ENCODE results near the gene TTC36. TPM values are rescaled to one million over a fixed set of nuclear protein-coding genes. Genes with fewer than 3 reads are reported as not detected.

The TTC36 gene
- total RNA-seq, 3 donors from 2014 or later: 0.84 to 1.1 (median 1.1) TPM

DNA sequence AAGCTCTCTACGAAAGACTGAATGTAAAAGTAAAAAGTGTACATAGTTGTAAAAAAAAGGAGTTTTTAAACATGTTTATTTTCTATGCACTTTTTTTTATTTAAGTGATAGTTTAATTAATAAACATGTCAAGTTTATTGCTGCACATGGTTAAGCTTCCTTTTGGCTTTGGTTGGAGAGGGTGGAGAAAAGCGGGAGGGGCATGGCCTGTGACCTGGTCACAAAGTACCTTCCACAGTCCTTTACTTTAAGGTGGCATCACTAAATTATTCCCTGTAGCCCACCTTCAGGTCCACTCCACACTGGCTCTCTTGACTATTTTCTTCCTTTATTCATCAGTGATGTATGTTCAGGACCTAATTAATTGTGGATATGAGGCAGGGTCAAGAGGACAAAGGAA is 586 bp upstream of the TTC36 start:
- ATAC-seq (no peak), DNase-seq (no peak)
- Mint-ChIP-seq H3K27me3 (ENCODE audit: low read depth) (no peaks in the 10 kb centered on the region), H3K36me3 (ENCODE audit: insufficient read depth) (peaks cover 7% of the 10 kb centered on the region), H3K4me1 (ENCODE audit: low read depth) (peaks cover 23% of the 10 kb centered on the region), H3K4me3 (no peak overlapping the region), H3K9me3 (no peaks in the 10 kb centered on the region)

DNA sequence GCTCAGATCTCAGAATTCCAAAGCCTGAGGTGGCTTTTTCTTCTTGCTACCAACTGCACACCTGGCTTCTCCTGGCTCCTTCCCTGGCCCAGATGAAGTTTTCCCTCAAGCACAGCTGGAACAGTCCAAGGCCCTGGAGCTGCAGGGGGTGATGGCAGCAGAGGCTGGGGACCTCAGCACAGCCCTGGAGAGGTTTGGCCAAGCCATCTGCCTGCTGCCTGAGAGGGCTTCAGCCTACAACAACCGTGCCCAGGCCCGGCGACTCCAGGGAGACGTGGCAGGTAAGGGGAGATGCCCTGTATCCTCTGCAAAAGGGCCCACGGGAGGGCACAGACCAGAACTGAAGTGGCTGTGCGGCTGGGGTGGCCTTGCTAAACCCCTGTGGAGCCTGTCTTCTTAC is 1.2 kb downstream of the TTC36 start:
- DNase-seq (no peak), ATAC-seq (no peak)
- Mint-ChIP-seq H3K9me3 (no peaks in the 10 kb centered on the region), H3K4me1 (ENCODE audit: low read depth) (peaks cover 26% of the 10 kb centered on the region), H3K27me3 (ENCODE audit: low read depth) (no peaks in the 10 kb centered on the region), H3K36me3 (ENCODE audit: insufficient read depth) (peaks cover 2% of the 10 kb centered on the region), H3K4me3 (no peak overlapping the region)

GRCh38 chr11:118529584-118530175 is 2.4 kb downstream of the TTC36 start:
- Mint-ChIP-seq H3K4me3 (peak overlapping the region; percentile 90), H3K9me3 (no peaks in the 10 kb centered on the region), H3K4me1 (ENCODE audit: low read depth) (peaks cover 26% of the 10 kb centered on the region), H3K36me3 (ENCODE audit: insufficient read depth) (peaks cover 2% of the 10 kb centered on the region), H3K27me3 (ENCODE audit: low read depth) (no peaks in the 10 kb centered on the region)
- no peak for DNase-seq
- no peak for ATAC-seq

- ATAC-seq (no peak), DNase-seq (no peak)
- Mint-ChIP-seq H3K9me3 (no peaks in the 10 kb centered on the region), H3K36me3 (ENCODE audit: insufficient read depth) (no peaks in the 10 kb centered on the region), H3K27me3 (ENCODE audit: low read depth) (no peaks in the 10 kb centered on the region), H3K4me3 (peak overlapping the region; percentile 90), H3K4me1 (ENCODE audit: low read depth) (peaks cover 26% of the 10 kb centered on the region)
Measured at GRCh38 chr11:118530180-118530682, 3.0 kb downstream of the TTC36 start.

GRCh38 chr11:118530683-118531596 is 3.7 kb downstream of the TTC36 start, which contains the start of gene TMEM25:
TSS of gene TMEM25 (plus strand) at chr11:118531192. CDS start at chr11:118531802, 610 bp downstream.
- Mint-ChIP-seq H3K4me1 (ENCODE audit: low read depth) (peaks cover 26% of the 10 kb centered on the region), H3K36me3 (ENCODE audit: insufficient read depth) (no peaks in the 10 kb centered on the region), H3K4me3 (peak within 1 kb of the TSS; percentile 90), H3K27me3 (ENCODE audit: low read depth) (no peaks in the 10 kb centered on the region), H3K9me3 (no peaks in the 10 kb centered on the region)
- DNase-seq (peak; percentile 67), ATAC-seq (peak; percentile 88 to 92)

GRCh38 chr11:118531597-118532084 is 4.4 kb downstream of the TTC36 start:
- ATAC-seq: peak; percentile 11 to 13
- H3K4me1 Mint-ChIP-seq (ENCODE audit: low read depth): peaks cover 24% of the 10 kb centered on the region
- H3K9me3 Mint-ChIP-seq: no peaks in the 10 kb centered on the region
- no peaks in the 10 kb centered on the region for H3K27me3 Mint-ChIP-seq (ENCODE audit: low read depth)
- peak overlapping the region; percentile 90 for H3K4me3 Mint-ChIP-seq
- DNase-seq: no peak
- H3K36me3 Mint-ChIP-seq (ENCODE audit: insufficient read depth): no peaks in the 10 kb centered on the region

DNA sequence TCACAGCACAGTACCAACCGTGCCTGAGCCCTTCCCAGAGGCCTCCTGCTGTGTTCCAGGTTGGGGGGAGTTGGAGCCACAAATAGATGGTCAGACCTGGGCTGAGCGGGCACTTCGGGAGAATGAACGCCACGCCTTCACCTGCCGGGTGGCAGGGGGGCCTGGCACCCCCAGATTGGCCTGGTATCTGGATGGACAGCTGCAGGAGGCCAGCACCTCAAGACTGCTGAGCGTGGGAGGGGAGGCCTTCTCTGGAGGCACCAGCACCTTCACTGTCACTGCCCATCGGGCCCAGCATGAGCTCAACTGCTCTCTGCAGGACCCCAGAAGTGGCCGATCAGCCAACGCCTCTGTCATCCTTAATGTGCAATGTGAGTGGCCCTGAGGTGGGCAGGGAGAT is 4.8 kb downstream of the TTC36 start:
- ATAC-seq (no peak), DNase-seq (no peak)
- H3K4me1 Mint-ChIP-seq (ENCODE audit: low read depth): peaks cover 24% of the 10 kb centered on the region
- no peaks in the 10 kb centered on the region for H3K9me3 Mint-ChIP-seq
- H3K36me3 Mint-ChIP-seq (ENCODE audit: insufficient read depth): no peaks in the 10 kb centered on the region
- H3K4me3 Mint-ChIP-seq: peak overlapping the region; percentile 90
- no peaks in the 10 kb centered on the region for H3K27me3 Mint-ChIP-seq (ENCODE audit: low read depth)

GRCh38 chr11:118532852-118533768 is 5.8 kb downstream of the TTC36 start:
- ATAC-seq: no peak
- Mint-ChIP-seq H3K4me1 (ENCODE audit: low read depth) (peaks cover 21% of the 10 kb centered on the region), H3K4me3 (no peak overlapping the region), H3K36me3 (ENCODE audit: insufficient read depth) (no peaks in the 10 kb centered on the region), H3K9me3 (no peaks in the 10 kb centered on the region), H3K27me3 (ENCODE audit: low read depth) (no peaks in the 10 kb centered on the region)
- no peak for DNase-seq

DNA sequence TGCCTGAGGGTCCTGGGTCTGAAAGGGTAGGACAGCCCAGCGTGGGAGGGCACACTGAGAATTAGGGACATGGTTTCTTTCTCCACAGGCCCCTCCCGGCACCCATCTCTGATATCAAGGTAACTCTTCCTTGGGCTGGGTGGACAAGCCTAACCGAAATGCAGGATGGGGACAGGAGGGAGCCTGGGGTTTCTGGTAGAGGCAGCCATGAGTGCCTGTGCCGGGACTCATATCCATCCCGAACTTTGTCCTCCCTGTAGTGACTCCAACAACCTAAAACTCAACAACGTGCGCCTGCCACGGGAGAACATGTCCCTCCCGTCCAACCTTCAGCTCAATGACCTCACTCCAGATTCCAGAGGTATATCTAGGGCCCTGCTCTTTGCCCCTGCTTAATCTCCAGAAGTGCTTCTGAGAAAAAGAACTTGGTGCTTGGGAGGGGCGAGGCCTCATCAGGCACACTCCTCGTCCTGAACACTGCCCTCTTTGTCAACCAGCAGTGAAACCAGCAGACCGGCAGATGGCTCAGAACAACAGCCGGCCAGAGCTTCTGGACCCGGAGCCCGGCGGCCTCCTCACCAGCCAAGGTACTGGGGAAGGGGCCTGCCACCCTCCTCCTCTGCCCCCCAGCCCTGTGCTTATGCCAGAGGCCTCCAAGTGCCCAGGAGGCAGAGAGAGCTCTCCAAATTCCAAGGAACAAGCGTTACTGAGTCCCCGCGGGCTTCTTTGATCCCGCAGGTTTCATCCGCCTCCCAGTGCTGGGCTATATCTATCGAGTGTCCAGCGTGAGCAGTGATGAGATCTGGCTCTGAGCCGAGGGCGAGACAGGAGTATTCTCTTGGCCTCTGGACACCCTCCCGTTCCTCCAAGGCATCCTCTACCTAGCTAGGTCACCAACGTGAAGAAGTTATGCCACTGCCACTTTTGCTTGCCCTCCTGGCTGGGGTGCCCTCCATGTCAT is 6.8 kb downstream of the TTC36 start:
- ATAC-seq (no peak), DNase-seq (no peak)
- no peak overlapping the region for H3K4me3 Mint-ChIP-seq
- no peaks in the 10 kb centered on the region for H3K36me3 Mint-ChIP-seq (ENCODE audit: insufficient read depth)
- H3K4me1 Mint-ChIP-seq (ENCODE audit: low read depth): peaks cover 19% of the 10 kb centered on the region
- no peaks in the 10 kb centered on the region for H3K27me3 Mint-ChIP-seq (ENCODE audit: low read depth)
- H3K9me3 Mint-ChIP-seq: no peaks in the 10 kb centered on the region

DNA sequence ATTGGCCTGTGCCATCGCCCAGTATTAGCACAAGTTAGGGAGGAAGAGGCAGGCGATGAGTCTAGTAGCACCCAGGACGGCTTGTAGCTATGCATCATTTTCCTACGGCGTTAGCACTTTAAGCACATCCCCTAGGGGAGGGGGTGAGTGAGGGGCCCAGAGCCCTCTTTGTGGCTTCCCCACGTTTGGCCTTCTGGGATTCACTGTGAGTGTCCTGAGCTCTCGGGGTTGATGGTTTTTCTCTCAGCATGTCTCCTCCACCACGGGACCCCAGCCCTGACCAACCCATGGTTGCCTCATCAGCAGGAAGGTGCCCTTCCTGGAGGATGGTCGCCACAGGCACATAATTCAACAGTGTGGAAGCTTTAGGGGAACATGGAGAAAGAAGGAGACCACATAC is 8.0 kb downstream of the TTC36 start:
- ATAC-seq: no peak

DNA sequence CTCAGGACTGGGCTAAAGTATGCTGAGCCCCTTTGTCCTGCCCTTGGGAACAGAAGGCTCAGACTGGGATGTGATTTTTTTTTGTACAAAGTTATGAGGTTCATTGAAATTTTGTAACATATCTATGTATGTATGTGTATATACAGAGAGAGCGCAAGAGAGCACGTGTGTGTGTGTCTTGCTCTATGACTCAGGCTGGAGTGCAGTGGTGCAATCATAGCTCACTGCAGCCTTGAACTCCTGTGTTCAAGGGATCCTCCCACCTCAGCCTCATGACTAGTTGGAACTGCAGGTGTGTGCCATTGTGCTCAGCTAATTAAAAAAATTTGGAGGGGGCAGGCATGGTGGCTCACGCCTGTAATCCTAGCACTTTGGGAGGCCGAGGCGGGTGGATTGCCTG is 9.5 kb downstream of the TTC36 start:
- H3K27me3 Mint-ChIP-seq (ENCODE audit: low read depth): no peaks in the 10 kb centered on the region

More for the DNA sequence above, 8.0 kb downstream of the TTC36 start:
- Mint-ChIP-seq H3K4me3 (no peak overlapping the region), H3K9me3 (no peaks in the 10 kb centered on the region), H3K27me3 (ENCODE audit: low read depth) (no peaks in the 10 kb centered on the region), H3K36me3 (ENCODE audit: insufficient read depth) (peaks cover 2% of the 10 kb centered on the region), H3K4me1 (ENCODE audit: low read depth) (peaks cover 8% of the 10 kb centered on the region)
- DNase-seq: no peak

DNA sequence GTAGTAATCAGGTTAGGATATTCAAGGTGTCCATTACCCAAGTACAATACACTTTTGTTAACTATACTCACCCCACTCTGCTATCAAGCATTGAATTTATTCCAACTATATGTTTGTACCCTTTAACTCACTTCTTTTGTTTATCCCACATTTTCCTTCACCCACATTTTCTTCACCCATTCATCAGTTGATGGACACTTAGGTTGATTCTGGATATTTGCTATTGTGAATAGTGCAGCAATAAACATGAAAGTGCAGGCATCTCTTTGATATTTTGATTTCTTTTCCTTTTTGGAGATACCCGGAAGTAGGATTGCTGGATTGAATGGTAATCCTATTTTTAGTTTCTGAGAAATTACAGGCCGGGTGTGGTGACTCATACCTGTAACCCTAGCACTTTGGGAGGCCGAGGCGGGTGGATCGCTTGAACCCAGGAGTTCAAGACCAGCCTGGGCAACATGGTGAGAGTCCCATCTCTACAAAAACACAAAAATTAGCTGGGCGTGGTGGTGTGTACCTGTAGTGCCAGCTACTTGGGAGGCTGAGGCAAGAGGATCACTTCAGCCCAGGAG is 10.2 kb downstream of the TTC36 start:
- H3K9me3 Mint-ChIP-seq: no peaks in the 10 kb centered on the region
- no peaks in the 10 kb centered on the region for H3K4me1 Mint-ChIP-seq (ENCODE audit: low read depth)
- H3K36me3 Mint-ChIP-seq (ENCODE audit: insufficient read depth): peaks cover 2% of the 10 kb centered on the region
- H3K27me3 Mint-ChIP-seq (ENCODE audit: low read depth): no peaks in the 10 kb centered on the region
- H3K4me3 Mint-ChIP-seq: no peak overlapping the region
- no peak for ATAC-seq
- no peak for DNase-seq

More for the DNA sequence above, 9.5 kb downstream of the TTC36 start:
- Mint-ChIP-seq H3K9me3 (no peaks in the 10 kb centered on the region), H3K36me3 (ENCODE audit: insufficient read depth) (peaks cover 2% of the 10 kb centered on the region), H3K4me3 (no peak overlapping the region), H3K4me1 (ENCODE audit: low read depth) (peaks cover 3% of the 10 kb centered on the region)
- ATAC-seq (no peak), DNase-seq (no peak)
